ENCODE data around the gene VWA8. TPM values are rescaled to one million over a fixed set of nuclear protein-coding genes. Genes with fewer than 3 reads are reported as not detected.
"Not testable (repeated sequence)": the region's sequence is repeated elsewhere in the genome, so short reads cannot be mapped to it uniquely, and the experiment has no call there.

The VWA8 gene
- polyA plus RNA-seq, 1 donor: 22.4 TPM

DNA sequence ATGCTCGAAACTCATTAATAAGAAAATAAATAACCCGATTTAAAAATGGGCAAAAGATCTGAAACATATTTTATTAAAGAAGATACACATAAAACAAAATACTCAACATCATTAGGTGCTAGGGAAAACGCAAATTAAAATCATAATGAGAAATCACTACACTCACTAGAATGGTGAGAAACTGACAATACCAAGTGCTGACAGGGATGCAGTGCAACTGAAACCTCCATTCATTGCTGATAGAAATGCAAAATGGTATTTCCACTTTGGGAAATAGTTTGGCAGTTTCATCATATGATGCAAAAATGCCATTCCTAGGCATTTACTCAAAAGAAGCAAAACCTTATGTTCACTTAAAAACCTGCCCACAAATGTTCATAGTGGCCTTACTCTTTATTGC, 278.1 kb downstream of the VWA8 start:
- no peak for DNase-seq

DNA sequence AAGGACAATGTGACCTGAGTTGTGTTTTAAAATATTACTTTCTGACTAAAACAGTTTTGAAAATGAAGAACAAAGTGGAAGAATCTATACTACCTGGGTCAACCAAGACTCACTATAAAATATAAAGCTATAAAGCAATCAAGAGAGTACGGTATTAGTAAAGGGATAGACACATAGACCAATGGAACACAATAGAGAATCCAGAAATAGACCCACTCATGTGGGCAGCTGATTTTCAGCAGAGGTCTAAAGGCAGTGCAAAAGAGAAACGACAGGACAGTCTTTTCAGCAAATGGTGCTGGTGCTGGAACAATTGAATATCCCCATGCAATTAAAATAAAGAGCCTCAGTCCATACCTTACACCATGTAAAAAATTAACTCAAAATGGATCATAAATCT, 278.9 kb downstream of the VWA8 start:
- no peak for DNase-seq

DNA sequence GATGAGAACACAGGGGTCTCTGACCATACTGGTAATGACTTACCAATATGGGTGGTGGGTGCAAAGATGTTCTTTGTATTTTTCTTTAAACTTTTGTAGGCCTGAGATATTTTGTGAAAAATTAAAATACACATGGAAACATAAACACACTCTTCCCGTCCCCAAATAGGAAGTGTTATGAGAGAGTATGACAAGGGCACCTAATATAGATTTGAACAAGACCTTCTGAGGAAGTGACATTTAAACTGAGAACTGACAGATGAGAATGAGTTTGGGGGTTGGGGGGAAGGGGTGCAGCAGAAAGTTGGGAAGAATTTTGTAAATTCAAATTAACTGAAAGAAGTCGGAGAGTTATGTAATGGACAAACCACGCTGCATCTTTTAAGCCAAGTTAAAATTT, 279.3 kb downstream of the VWA8 start:
- DNase-seq: no peak

DNA sequence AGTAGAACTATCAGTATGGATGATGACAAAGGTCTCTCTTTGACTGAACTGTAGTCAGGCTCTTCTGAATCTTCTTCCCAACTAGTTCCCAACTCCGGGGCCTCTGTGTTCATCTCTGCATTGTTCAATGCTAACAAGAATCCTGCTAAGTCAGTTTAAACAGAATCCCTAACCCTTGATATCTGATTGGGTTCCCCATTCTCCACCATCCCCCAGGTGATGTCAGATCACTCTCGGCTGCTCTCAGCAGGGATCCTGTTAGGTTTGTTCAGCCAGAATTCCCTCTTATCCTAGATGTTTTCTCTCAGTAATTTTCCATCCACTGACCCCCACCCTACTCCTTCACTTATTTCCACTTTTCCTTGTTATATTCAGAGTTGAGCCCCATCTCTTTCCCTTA, 280.0 kb downstream of the VWA8 start:
- no peak for DNase-seq

DNA sequence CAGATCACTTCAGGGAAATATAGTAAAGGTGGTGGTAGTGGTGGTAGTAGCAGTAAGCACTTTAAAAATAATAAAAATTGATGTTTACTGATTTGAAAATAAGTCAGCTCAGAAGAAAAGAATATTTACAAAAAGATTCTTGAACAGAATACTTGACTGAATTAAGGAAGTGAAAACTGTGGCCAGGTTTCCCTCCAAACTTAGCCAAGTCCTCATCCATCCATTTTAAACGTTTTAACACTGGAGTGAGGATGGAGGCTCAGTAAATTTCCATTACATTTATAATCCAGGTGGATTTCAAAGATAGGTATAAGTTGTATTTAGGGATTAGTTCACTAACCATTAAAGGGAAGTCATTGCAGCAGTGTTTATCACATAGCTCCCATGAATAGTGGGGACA, 282.1 kb downstream of the VWA8 start:
- no peak for DNase-seq

DNA sequence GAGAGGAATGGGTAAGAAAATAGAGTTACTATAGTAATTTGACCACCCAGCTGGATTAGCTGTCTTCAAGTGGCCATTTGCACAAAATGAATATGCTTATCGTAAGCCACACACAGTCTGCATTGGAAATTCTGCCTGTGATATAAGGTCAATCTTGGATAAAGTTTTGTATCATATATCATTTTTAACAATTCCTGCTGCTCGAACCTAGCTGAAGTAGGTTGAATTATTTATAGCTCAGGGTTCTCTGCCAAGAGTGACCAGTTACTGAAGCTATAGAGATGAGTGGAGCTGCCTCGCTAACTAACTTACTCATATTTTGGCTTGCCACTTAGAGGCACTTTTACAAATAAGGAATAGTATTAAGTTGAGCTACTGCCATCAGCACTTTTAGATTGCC, 282.7 kb downstream of the VWA8 start:
- no peak for DNase-seq

DNA sequence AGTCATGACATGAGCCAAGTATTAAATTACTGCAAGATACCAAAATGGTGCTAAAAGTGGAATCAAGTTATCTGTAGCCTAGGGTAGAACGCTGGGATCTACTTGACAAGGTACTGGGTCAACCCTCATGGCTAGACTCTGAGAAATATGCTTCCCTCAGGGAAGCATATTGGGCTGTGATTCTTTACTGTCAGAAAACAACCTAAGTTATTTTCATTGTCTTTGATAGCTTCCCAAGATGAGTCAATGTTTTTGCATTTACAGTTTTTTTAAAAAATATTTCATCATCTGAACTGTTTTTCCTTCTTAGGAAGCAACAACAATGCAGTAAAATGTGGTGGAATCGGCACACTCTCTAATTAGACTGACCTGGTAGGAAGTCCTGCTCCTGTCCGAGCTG, 285.6 kb downstream of the VWA8 start:
- no peak for DNase-seq

DNA sequence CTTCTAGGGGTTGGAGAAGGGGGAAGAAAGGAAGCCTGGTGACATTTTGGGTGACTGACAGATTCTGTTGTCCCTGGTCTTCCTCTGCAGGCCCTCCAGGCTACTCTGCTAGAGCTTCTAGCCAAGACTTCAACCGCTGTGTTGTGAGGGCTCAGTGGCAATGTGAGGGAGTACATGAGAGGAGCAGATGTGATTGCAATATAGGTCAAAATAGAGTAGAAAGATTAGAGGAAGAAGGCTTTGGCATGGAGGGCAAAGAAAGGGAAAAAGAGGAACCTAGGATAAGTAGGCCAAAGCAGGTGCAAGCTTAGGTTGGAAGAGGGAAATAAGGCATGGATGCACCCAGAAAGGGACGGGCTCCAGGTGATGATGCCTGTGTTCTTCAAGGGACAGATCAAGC, 286.7 kb downstream of the VWA8 start:
- no peak for DNase-seq

DNA sequence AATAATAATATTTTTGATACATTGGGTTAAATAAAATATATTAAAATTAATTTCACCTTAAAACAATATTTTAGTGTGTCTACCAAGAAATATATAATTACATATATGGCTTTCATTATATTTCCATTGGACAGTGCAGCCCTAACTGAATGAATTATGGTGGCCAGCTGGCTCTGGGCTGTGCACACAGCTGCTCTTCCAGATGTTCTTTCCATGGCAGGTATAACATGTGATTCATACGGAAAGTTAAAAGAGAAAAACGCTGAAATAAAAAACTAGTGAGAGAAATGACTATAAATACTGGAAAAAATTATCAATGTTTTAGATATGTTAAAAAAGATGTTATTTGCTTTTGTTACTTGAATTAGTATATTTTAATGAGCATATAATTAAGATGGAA, 287.3 kb downstream of the VWA8 start:
- no peak for DNase-seq

DNA sequence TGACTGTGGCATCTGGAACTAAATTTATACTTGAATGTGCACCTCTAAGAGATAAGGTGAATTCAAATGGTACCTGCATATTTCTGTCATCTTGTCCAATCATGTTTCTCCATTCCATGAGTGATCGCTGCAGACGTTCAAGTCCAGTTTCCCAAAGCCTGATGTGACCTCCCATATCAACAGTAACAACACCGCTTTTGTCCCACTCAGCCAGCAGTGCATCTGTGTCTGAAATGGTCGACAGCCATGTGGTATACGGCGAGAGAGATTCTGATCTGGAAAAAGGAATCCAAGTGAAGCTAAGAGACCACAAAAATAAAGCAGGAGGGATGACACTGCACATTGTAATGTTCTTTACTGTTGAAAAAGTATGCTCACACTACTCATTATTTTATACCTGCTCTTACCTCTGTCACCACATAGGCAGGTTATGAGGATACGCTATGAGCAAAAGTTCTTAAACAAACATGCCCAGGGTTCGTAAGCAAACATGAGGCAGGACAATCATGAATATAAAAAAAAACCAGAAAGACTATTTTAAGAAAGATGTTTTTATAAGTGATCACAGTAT, 290.0 kb downstream of the VWA8 start:
- DNase-seq: no peak

DNA sequence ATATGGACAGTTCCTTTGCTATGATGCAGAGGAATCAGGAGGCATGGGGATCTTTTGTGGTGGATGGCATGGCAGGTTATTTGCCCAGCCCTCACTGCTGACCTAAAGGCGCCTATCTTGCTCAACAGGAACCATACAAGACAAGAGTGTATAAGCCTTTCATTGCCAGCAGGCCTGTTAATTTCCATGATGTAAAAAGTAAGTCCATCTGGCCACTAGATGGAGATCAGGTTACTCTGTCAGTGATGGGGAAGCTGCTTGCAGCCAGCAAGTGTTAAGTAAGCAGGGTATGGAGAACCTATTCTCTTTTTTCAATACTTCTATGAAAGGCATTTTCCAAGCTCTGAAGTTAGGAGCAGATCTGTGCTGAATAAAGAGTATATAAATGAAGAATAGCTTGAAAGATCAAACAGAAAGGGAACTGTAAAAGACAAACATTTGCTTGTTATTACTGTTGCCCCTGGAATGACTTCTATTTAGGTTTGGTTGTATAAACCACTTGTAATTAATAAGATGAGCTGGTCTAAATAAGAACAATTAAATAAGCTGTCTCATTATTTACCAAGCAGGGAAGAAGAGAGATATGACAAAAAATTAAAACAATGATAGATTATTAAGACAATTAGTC, 292.7 kb downstream of the VWA8 start:
- peak; percentile 88 for DNase-seq

DNA sequence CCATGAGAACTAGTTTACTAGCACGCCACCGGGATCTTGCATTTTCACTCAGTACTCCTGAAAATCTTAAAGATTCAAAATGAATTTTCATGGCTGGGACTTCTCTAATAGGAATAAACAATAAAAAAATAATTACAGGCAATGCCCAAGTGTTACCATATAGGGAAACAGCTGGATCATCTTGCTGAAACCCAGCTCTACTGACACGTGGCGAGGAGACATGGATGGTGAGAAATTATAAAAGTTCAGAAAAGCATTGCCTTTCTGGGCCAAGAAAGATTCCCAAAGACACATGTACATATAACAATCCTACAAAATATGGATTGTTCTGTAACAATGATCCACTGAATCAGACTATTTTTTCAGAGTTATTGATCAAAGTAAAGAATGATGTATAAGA, 294.3 kb downstream of the VWA8 start:
- DNase-seq: no peak

DNA sequence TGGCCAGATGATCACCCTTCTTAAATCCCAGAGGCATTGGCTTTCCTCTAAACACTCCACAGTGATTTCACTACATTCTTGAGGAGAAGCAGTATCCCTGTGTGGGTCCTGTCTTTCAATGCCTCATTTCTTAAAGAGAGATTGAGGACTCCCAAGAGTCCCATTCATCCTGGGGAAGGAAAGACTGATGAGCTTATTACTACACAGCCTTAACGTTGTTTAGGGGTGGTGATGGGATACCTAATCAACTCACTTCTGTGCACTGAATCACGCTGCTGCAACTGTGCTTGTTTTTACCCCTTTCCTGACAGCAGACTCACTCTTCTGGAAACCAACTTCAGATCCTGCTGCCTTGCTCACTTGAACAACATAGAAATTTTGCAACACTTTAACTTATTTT, 300.5 kb downstream of the VWA8 start:
- no peak for DNase-seq

DNA sequence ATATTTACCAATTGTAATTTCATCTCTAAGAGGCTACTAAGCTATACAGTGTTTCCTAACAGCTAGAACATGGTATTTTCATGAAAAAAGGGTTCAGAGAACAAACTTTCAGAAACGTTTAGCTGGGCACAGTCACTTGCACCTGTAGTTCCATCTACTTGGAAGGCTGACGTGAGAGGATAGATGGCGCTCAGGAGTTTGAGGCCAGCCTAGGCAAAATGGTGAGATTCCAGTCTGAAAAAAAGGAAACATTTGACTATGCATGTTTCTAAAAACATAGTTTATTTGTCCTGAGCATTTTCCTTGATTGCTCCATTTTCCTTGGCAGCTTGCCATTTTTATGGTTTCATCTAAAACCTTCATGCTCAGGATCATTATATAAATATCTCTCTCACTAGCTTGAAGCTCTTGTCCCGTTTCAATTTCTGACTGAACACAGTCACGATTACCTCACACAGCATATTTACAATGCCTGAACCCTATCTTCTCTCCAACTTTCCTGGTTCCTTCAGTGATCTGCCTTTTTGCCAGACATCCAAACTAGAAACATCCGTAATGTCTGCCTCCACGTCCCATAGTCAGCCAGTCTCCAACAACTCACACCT, 302.8 kb downstream of the VWA8 start:
- no peak for DNase-seq

DNA sequence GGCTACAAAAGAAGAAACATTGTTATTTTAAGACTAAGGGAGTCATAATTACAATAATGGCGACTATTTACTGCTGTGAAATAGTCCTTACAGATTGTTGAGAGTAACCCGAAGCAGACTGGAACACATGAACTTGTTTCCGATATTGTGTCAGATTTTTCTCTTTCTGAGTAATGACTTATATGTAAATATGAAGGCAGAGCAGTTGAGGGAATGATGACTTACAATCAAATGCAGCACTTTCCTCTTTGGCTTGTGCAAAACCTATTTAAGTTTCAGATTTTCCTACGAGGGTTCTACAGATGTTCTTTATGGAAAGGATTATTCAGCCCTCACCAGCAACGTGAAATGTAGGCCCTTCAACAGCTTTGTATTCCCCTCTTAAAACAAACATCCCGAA, 304.9 kb downstream of the VWA8 start:
- DNase-seq: no peak

DNA sequence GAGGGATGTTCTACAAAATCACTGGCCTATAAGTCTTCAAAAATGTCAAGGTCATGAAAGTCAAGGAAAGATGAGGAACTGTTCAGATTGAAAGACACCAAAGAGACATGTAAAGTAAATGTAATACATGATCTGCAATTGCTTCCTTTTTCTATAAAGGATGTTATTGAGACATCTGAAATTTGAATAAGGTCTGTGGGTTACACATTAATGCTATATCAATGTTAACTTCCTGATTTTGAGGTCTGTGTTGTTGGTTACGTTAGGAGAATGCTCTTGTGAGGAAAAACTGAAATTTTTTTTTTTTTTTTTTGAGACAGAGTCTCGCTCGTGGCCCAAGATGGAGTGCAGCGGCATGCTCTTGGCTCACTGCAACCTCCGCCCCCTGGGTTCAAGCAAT, 306.1 kb downstream of the VWA8 start:
- no peak for DNase-seq

DNA sequence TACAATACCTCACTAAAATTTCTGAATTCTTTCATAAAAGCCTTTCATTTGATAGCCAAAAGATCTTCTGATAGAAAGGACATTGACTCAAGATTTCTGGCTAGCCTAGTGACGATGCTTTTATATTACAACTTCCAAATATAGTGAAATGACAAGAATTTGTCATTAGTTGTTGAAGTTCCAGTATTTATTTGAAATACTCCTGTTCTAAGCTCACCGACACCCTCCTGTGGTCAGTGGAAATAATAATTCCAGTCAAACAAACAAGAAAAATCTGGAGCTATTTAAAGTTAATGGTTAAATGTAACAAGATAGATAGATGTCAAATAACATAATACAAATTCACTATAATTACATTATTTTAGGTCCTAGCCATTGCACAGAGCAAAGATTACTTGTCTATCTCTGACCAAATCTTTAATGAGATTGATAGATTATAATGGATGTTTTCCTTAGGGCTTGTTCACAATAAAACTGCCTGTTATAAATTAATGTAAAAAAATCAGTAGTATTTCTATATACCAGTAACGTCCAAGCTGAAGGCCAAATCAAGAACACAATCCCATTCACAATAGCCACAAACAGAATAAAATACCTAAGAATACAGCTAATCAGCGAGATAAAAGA, 308.1 kb downstream of the VWA8 start:
- DNase-seq: peak; percentile 53

DNA sequence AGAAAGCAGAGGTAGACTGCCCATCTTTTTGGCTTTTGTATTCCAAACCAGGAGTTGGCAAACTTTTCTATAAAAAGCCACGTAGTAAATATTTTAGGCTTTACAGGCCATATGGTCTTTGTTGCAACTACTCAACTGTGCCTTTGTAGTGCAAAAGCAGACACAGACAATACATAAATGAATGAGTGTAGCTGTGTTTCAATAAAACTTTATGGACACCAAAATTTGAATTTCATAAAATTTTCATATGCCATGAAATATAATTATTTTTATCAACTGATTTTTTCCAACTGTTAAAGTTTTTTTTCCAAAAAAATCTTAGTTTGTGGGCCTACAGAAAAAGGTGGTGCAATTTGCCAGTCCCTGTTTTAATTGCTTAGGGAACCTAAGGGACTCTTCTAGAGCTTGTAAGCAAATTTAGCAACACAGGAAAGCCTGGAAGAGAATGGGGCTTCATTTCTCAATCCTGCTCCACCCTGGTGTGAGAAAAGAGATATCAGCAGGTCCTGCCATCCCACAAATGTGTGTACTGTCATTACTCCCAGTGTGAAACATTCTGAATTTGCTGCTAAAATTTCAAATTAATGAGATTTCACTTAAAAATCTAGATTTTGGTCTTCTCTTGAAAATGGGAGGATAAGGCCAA, 309.4 kb downstream of the VWA8 start:
- DNase-seq: no peak

DNA sequence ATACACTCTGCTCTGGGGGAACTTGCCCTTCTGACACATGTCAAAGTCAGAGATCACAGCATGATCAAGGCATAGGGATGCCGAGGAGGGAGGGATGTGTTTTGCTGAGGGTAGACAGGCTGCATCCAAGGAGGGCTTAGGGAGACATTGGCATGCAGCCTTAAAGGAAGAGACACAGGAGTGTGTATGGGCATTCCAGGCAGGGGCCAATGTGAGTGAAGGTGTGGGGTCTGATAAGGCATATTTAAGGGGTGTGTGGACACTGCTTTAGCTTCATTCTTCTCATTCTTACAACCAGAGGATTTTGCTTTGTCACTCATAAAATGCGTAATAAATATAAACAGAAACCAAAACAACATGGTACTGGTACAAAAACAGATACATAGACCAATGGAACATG, 310.2 kb downstream of the VWA8 start:
- DNase-seq: no peak

DNA sequence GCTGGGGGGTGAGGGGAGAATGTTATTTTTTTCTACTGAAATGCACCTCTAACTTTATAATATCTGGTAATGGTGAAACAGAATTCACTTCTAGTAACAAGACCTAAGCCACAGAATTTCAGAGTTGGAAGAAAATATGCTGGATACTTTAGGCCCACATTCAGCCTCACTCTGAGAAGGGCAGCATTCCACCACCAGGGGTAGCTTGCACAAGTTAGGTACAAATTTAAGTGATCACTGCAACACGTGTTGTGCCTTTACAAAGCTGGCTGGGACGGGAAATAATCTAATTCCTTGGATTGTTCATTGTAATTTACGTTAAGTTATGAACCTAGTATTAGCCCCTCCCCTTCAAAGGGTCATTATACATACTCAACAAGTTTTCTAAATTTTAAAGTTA, 311.2 kb downstream of the VWA8 start:
- DNase-seq: no peak

DNA sequence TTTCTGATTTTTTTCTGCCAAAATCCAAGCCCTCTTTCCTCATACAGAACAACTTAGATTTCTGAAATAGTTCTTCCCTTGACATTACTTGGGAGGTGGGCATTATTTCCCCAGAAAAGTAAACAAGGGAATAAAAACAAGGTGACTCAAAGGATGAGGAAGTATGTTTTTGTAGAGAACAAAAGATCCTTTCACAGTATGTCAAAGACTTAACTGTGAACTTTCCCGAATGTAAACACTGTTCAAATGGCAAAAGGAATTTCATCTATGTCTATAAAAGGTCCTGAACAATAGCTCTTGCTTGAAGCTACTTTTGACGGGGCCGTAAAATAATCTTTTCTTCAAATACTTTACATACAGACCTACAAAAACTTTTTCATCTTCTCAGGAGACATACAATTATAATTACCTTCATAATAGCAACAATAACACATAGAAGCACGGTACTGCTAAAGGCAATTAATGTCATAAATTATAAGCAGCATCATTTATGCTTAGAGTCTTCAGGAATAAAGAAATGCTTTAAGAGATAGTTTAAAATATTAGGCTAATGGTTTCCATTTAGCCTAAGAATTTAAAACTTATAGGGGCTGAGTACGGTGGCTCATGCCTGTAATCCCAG, 312.5 kb downstream of the VWA8 start:
- no peak for DNase-seq

DNA sequence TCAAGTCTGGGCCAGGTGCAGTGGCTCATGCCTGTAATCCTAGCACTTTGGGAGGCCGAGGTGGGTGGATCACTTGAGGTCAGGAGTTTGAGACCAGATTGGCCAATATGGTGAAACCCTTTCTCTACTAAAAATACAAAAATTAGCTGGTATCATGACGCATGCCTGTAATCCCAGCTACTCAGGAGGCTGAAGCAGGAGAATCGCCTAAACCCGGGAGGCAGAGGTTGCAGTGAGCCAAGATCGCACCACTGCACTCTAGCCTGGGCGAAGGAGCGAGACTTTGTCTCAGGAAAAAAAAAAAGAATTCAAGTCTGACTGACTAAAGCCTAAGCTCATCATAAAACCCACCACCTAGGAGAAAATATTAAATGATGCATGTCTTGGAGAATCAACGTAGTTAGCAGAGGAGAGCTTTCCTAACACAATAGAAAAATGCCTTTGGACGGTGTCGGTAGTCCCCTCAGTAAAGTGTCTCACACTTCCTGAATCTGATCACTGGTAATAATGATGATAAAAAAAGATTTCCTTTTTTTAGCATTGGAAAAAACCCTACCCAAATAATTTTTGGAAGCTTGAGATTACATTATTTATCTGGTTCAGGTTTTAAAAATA, 313.1 kb downstream of the VWA8 start:
- DNase-seq: not testable (repeated sequence)

All from left kidney (tissue), 2 donors.